ENCODE results near the gene QPCT.
A peak's percentile ranks its signal among the peaks of the same experiment; 100 is the strongest.

DNA sequence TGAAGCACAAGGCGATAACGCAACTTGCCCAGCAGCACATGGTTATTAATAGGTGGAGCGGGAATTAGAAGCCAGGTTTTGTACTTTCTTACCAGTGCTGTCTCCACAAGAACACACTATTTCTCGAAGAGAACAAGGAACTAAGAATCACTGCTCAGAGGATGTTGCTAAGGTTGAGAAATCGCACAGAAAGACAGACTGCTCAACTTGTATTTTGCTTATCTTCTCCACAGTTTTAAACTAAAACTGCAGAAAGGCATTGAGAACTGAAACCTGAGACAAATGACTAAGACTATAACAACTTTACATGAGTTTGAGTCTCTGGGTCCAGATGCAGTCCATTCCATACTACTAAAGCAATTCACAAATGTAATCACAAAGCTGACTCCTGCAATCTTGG, 26.0 kb upstream of the QPCT start:
- TF ChIP-seq, protein P1, sequence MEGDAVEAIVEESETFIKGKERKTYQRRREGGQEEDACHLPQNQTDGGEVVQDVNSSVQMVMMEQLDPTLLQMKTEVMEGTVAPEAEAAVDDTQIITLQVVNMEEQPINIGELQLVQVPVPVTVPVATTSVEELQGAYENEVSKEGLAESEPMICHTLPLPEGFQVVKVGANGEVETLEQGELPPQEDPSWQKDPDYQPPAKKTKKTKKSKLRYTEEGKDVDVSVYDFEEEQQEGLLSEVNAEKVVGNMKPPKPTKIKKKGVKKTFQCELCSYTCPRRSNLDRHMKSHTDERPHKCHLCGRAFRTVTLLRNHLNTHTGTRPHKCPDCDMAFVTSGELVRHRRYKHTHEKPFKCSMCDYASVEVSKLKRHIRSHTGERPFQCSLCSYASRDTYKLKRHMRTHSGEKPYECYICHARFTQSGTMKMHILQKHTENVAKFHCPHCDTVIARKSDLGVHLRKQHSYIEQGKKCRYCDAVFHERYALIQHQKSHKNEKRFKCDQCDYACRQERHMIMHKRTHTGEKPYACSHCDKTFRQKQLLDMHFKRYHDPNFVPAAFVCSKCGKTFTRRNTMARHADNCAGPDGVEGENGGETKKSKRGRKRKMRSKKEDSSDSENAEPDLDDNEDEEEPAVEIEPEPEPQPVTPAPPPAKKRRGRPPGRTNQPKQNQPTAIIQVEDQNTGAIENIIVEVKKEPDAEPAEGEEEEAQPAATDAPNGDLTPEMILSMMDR (IDR thresholded peaks at IDR 0.05; ENCODE audit: low read depth, low read length) = no peak
- TF ChIP-seq, protein P2, sequence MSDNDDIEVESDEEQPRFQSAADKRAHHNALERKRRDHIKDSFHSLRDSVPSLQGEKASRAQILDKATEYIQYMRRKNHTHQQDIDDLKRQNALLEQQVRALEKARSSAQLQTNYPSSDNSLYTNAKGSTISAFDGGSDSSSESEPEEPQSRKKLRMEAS (IDR thresholded peaks at IDR 0.05; ENCODE audit: low read depth, low read length) = 0 out of 2 replicates have a peak, but pooled peaks have one; percentile 10
